HFFc6 (cell line): ENCODE results near the gene ATP6V1D. TPM values are rescaled to one million over a fixed set of nuclear protein-coding genes. Genes with fewer than 3 reads are reported as not detected.

Source experiments
- DNase-seq: peaks from one replicate; pipeline ENCODE4 v3.0.0-alpha.2; 2018
- H3K27ac Mint-ChIP-seq: 2 replicates; pipeline ENCODE4 v1.8.0; 2020; ENCODE audit warnings: mild to moderate bottlenecking, mixed read lengths
- H3K27me3 Mint-ChIP-seq: 2 replicates; pipeline ENCODE4 v1.8.0; 2021; ENCODE audit warnings: mild to moderate bottlenecking, moderate library complexity, mixed read lengths; ENCODE audit not compliant: insufficient read depth
- H3K36me3 Mint-ChIP-seq: 2 replicates; pipeline ENCODE4 v1.8.0; 2021; ENCODE audit warnings: low read depth, mixed read lengths
- H3K4me1 Mint-ChIP-seq: 2 replicates; pipeline ENCODE4 v1.8.0; 2020; ENCODE audit warnings: low read depth, mixed read lengths
- H3K4me3 Mint-ChIP-seq: 2 replicates; pipeline ENCODE4 v1.8.0; 2020; ENCODE audit warnings: mild to moderate bottlenecking, moderate library complexity, mixed read lengths
- H3K9me3 Mint-ChIP-seq: 2 replicates; pipeline ENCODE4 v1.8.0; 2020; ENCODE audit warnings: mild to moderate bottlenecking, mixed read lengths
- CTCF ChIP-seq: fragments of 200-600 bp; sonication (generic); IDR thresholded peaks from 2 replicates; pipeline ENCODE4 v1.5.0; 2021; ENCODE audit warnings: antibody characterized with exemption, mild to moderate bottlenecking
- total RNA-seq, 6 experiments: library from RNA; stranded (reverse); fragmentation: NEBNext Ultra II Directional; extraction: Animal tissue kit (Norgen Biotek cat#: 25700); gene quantifications; 2 replicates in 1 of 6; 3 replicates in 5 of 6; pipeline ENCODE4 v1.2.3, GENCODE V29; 2021

Gene ATP6V1D
- total RNA-seq, 6 experiments from 2014 or later: 135 to 167 (median 150) TPM

- no peak overlapping the region; the same call in 1 of the 2 replicates for H3K4me3 Mint-ChIP-seq
- TF ChIP-seq CTCF: no peak
- peaks cover 16% of the 10 kb centered on the region for H3K4me1 Mint-ChIP-seq
- H3K9me3 Mint-ChIP-seq: no peaks in the 10 kb centered on the region
- H3K36me3 Mint-ChIP-seq: peaks cover 4% of the 10 kb centered on the region; the same call in 1 of the 2 replicates
- no peaks in the 10 kb centered on the region; the same call in 1 of the 2 replicates for H3K27me3 Mint-ChIP-seq
- DNase-seq: peak; percentile 43
- no peak overlapping the region for H3K27ac Mint-ChIP-seq
These were observed 36.9 kb upstream of the ATP6V1D start for GRCh38 chr14:67396381-67396970.

GRCh38 chr14:67395876-67396189 is 36.2 kb upstream of the ATP6V1D start:
- H3K27ac Mint-ChIP-seq: no peak overlapping the region; the same call in 1 of the 2 replicates
- H3K9me3 Mint-ChIP-seq: no peaks in the 10 kb centered on the region
- no peak for DNase-seq
- H3K36me3 Mint-ChIP-seq: peaks cover 4% of the 10 kb centered on the region; the same call in 1 of the 2 replicates
- peaks cover 16% of the 10 kb centered on the region for H3K4me1 Mint-ChIP-seq
- no peak overlapping the region for H3K4me3 Mint-ChIP-seq
- H3K27me3 Mint-ChIP-seq: peaks cover under 1% of the 10 kb centered on the region; the same call in 1 of the 2 replicates
- TF ChIP-seq CTCF: no peak

- peaks cover 4% of the 10 kb centered on the region; the same call in 1 of the 2 replicates for H3K36me3 Mint-ChIP-seq
- DNase-seq: no peak
- H3K27me3 Mint-ChIP-seq: peaks cover 1% of the 10 kb centered on the region; the same call in 1 of the 2 replicates
- peaks cover 16% of the 10 kb centered on the region for H3K4me1 Mint-ChIP-seq
- no peak for TF ChIP-seq CTCF
- H3K9me3 Mint-ChIP-seq: no peaks in the 10 kb centered on the region
- no peak overlapping the region for H3K4me3 Mint-ChIP-seq
- no peak overlapping the region; the same call in 1 of the 2 replicates for H3K27ac Mint-ChIP-seq
These were observed 35.7 kb upstream of the ATP6V1D start for GRCh38 chr14:67395086-67395875.

- Mint-ChIP-seq H3K27me3 (peaks cover 3% of the 10 kb centered on the region), H3K4me3 (no peak overlapping the region), H3K36me3 (peaks cover 4% of the 10 kb centered on the region; the same call in 1 of the 2 replicates), H3K9me3 (no peaks in the 10 kb centered on the region), H3K27ac (no peak overlapping the region), H3K4me1 (peaks cover 16% of the 10 kb centered on the region)
- no peak for TF ChIP-seq CTCF
- no peak for DNase-seq
These were observed 34.1 kb upstream of the ATP6V1D start for GRCh38 chr14:67393689-67394088.

- Mint-ChIP-seq H3K4me1 (peaks cover 16% of the 10 kb centered on the region), H3K27ac (no peak overlapping the region), H3K27me3 (peaks cover 3% of the 10 kb centered on the region), H3K9me3 (no peaks in the 10 kb centered on the region), H3K36me3 (peaks cover 4% of the 10 kb centered on the region; the same call in 1 of the 2 replicates), H3K4me3 (no peak overlapping the region)
- TF ChIP-seq CTCF: no peak
- no peak for DNase-seq
These were observed 33.2 kb upstream of the ATP6V1D start for GRCh38 chr14:67392800-67393199.
